ENCODE measurements around the gene PLVAP. TPM values are rescaled to one million over a fixed set of nuclear protein-coding genes. Genes with fewer than 3 reads are reported as not detected.

PLVAP gene
- total and polyA plus RNA-seq, 5 donors = 81.7 to 113 (median 105) TPM

DNA sequence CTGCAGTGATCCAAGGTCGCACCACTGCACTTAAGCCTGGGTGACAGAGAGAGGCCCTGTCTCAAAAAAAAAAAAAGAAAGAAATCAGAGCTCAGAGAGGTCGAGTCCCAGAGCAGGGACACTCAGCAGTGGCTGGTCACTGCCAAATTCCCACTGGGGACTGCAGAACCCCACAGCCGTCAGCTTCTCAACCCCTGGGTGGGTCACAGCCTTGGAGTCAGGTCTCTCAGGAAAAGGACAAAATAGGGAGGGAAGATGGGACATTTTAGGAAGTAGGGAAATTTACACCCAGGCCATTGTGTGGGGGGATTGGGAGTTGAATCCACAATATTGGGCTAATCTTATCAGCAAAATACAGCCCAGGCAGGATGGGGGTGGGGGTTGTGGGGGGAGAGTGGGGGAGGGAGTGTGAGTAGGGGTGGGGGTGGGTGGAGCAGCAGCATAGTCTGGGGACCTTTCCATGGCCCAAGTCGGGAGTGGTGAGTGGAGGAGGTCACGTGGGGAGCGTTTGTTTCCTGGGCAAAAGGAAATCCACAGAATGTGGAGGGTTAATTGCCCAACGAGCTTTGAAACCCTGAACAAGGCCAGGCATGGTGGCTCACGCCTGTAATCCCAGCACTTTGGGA lies 21.9 kb upstream of the PLVAP start:
- ATAC-seq (no peak), DNase-seq (peak in 1 of 3 donors; percentile 25)
- H3K4me1 ChIP-seq (ENCODE audit: control insufficient read depth, insufficient read depth, low read length) = no peaks in the 10 kb centered on the region
- intact Hi-C loops (cut with DNase I) = loop anchor here in 2 of 4 donors (10.0 kb wide), 3 partner anchors 56 to 104 kb away; partner anchors contain the start of gene NXNL1 (in 1 of the 2)
- 42% methylated on average over 8 of the region's 8 CpGs for WGBS
- H3K9me3 ChIP-seq (ENCODE audit: control insufficient read depth, low read length) = no peaks in the 10 kb centered on the region
- H3K27me3 ChIP-seq (ENCODE audit: control insufficient read depth, insufficient read depth) = no peaks in the 10 kb centered on the region
- no peak overlapping the region for H3K4me3 ChIP-seq (ENCODE audit: low read length)
- no peak overlapping the region for H3K27ac ChIP-seq (ENCODE audit: low read length)

DNA sequence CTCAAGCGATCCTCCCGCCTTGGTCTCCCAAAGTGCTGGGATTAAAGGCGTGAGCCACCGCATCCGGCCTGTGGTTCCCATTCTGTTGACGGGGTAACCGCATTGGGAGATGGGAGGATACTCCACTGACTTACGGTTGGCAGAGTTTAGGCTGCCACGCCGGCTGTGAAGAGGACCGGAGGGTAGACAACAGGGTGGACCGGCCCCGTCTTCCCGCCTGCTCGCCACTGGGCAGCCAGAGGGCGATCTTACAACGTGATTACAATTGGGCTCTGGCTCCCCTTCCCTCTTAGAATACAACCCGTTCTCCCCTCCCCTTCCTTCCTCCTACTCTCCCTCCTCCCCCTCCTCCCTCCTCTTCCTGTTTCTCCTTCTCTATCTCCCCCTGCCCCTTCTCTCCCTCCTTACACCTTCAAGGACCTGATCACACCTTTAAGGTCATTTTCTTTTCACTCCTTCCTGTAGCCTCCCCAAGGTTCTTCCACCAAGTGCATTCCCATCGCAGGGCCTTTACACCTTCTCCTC lies 17.8 kb upstream of the PLVAP start:
- ATAC-seq (peak; percentile 55 to 62), DNase-seq (peak; percentile 80 to 88 (median 85))
- Histone ChIP-seq H3K9me3 (ENCODE audit: control insufficient read depth, low read length) (no peaks in the 10 kb centered on the region), H3K27me3 (ENCODE audit: control insufficient read depth, insufficient read depth) (no peaks in the 10 kb centered on the region), H3K4me3 (ENCODE audit: low read length) (no peak overlapping the region), H3K4me1 (ENCODE audit: control insufficient read depth, insufficient read depth, low read length) (no peaks in the 10 kb centered on the region), H3K27ac (ENCODE audit: low read length) (no peak overlapping the region)
- WGBS = 18% methylated on average over 19 of the region's 19 CpGs
- intact Hi-C loops (cut with DNase I) = loop anchor here in 2 of 4 donors (10.0 kb wide), 3 partner anchors 60 to 100 kb away; partner anchors contain the start of gene NXNL1 (in 1 of the 2)

DNA sequence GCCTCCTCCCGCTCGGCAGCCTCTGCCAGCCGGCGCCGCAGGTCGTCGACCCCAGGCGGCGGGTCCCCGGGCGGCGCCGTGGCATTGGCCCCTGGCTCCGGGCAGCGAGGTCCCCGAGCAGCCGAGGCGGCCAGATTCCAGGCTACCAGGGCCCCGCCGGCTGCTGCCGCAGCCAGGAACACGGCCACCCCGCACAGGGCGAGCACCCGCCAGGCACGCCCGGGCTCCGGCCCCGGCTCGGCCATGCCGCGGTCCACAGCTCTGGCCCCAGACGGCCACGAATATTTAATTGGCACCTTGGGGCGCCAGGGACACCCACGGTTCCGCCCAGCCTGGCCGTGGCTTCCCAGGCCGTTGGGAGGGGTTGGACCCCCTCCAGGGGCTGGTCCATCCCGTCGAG lies 16.8 kb upstream of the PLVAP start, which contains the start of gene CCDC194:
Gene CCDC194 (minus strand): TSS at position 283 of the 400 bp plus-strand sequence. CDS start 38 bp downstream, at position 245.
- Histone ChIP-seq H3K4me1 (ENCODE audit: control insufficient read depth, insufficient read depth, low read length) (no peaks in the 10 kb centered on the region), H3K27ac (ENCODE audit: low read length) (no peak within 1 kb of the TSS), H3K27me3 (ENCODE audit: control insufficient read depth, insufficient read depth) (no peaks in the 10 kb centered on the region), H3K4me3 (ENCODE audit: low read length) (no peak within 1 kb of the TSS), H3K9me3 (ENCODE audit: control insufficient read depth, low read length) (no peaks in the 10 kb centered on the region)
- intact Hi-C loops (cut with DNase I) = loop anchor here in 2 of 4 donors (10.0 kb wide), 3 partner anchors 61 to 99 kb away; partner anchors contain the start of gene NXNL1 (in 1 of the 2)
- WGBS = 23% methylated on average over 41 of the region's 41 CpGs
- peak in 1 of 3 donors; percentile 48 for DNase-seq
- peak in 1 of 2 donors; percentile 11 for ATAC-seq

DNA sequence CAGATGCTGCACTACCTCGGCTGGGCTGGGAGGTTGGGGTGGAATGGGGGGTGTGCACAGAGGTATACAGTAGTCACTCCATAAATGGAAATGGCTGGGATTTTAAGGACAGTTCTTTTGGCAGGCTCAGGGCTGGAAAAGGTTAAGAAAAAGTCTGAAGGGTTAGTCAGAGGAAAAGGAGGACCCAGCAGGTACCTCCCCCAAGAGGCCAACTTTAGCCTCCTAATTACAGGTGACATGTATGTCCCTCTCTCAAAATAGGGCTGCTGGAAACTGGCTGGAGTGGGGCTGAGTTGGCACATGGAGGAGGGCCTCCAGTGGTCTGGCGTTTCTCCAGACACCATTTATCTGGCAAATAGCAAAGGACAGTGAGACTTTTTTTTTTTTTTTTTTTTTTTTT lies 15.9 kb upstream of the PLVAP start:
- 40% methylated on average over 2 of the region's 2 CpGs for WGBS
- H3K9me3 ChIP-seq (ENCODE audit: control insufficient read depth, low read length) = no peaks in the 10 kb centered on the region
- H3K4me3 ChIP-seq (ENCODE audit: low read length) = no peak overlapping the region
- H3K27ac ChIP-seq (ENCODE audit: low read length) = no peak overlapping the region
- H3K4me1 ChIP-seq (ENCODE audit: control insufficient read depth, insufficient read depth, low read length) = no peaks in the 10 kb centered on the region
- H3K27me3 ChIP-seq (ENCODE audit: control insufficient read depth, insufficient read depth) = no peaks in the 10 kb centered on the region
- intact Hi-C loops (cut with DNase I) = loop anchor here in 2 of 4 donors (10.0 kb wide), 3 partner anchors 62 to 98 kb away; partner anchors contain the start of gene NXNL1 (in 1 of the 2)
- ATAC-seq (no peak), DNase-seq (peak in 1 of 3 donors; percentile 30)

DNA sequence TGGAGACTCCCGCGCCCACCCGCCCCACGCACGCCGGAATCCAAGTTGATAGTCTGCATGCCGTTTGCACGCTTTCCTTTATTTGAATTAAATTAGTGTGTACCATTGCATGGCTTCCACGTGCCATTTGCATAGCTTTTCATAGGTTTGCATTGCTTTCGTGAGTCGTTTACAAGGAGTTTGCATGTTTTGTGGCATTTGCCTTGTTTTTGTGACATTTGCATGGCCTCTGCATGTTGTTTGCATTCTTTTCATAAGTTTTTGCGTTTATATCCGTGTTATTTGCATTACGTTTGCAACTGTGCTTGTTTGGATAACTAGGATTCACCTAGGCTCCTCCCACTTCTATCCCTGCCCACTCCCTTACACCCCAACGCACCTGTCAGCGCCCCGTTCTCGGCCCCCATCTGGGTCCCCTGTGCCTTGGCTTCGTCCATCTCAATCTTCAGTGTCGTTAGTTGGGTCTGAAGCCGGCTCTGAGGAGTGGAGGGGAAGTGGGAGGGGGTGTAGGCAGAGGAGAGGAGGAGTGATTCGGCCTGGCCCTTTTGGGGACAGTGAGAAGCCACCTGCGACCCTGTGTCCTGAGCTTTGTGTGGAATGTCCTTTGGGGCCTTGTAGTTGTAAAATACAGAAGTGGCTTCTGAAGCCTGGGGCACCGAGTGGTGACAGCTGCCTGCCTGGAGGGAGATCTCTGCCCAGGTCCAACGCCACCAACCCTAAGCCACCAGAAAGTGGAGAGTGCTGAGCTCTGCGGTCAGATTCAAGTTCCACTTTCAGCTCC lies 14.4 kb upstream of the PLVAP start:
- Histone ChIP-seq H3K9me3 (ENCODE audit: control insufficient read depth, low read length) (no peaks in the 10 kb centered on the region), H3K27me3 (ENCODE audit: control insufficient read depth, insufficient read depth) (no peaks in the 10 kb centered on the region), H3K4me1 (ENCODE audit: control insufficient read depth, insufficient read depth, low read length) (no peaks in the 10 kb centered on the region), H3K27ac (ENCODE audit: low read length) (no peak overlapping the region), H3K4me3 (ENCODE audit: low read length) (peak overlapping the region; percentile 35)
- DNase-seq = peak in 1 of 3 donors; percentile 31
- intact Hi-C loops (cut with DNase I) = loop anchor here in 2 of 4 donors (10.0 kb wide), 3 partner anchors 63 to 97 kb away; partner anchors contain the start of gene NXNL1 (in 1 of the 2)
- ATAC-seq = no peak
- 12% methylated on average over 26 of the region's 26 CpGs for WGBS

DNA sequence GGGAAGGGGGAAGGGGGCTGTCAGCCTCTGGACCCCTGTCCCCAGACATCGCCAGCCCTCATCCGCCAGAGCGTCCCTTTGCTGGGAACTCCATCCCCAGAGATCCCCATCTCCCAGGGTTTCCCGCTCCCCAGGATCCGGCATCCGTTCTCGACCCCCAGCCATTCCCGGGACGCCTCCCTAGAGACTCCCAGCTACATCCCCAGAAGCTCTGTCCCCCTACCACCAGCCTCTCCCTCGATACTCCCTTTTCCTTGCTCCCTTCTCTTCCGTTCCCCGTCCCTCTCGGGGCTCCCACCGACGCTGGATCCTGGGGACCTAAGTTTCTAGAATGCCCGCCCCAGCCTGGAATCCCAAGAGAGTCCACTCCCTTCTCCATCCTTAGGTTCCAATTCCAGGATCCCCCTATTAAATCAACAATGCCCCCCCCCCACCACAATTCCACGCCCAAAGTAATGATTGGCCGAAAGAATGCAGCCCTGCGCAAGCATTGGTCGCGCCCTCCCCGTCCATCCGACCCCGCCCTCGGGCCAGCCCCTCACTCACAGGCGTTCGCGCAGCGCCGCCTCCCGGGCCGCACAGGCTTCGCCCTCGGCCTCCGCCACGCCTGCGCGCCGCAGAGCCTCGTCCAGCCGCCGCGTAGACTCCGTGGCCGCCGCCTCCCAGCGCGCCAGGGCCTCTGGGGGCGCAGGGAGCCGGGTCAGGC lies 13.7 kb upstream of the PLVAP start:
- H3K27ac ChIP-seq (ENCODE audit: low read length) = no peak overlapping the region
- H3K27me3 ChIP-seq (ENCODE audit: control insufficient read depth, insufficient read depth) = no peaks in the 10 kb centered on the region
- WGBS = under 1% methylated on average over 50 of the region's 50 CpGs
- H3K4me1 ChIP-seq (ENCODE audit: control insufficient read depth, insufficient read depth, low read length) = no peaks in the 10 kb centered on the region
- intact Hi-C loops (cut with DNase I) = loop anchor here in 2 of 4 donors (10.0 kb wide), 3 partner anchors 64 to 96 kb away; partner anchors contain the start of gene NXNL1 (in 1 of the 2)
- ATAC-seq (peak; percentile 95 to 97), DNase-seq (peak; percentile 95 to 98 (median 97))
- H3K9me3 ChIP-seq (ENCODE audit: control insufficient read depth, low read length) = no peaks in the 10 kb centered on the region
- peak overlapping the region; percentile 42 for H3K4me3 ChIP-seq (ENCODE audit: low read length)

DNA sequence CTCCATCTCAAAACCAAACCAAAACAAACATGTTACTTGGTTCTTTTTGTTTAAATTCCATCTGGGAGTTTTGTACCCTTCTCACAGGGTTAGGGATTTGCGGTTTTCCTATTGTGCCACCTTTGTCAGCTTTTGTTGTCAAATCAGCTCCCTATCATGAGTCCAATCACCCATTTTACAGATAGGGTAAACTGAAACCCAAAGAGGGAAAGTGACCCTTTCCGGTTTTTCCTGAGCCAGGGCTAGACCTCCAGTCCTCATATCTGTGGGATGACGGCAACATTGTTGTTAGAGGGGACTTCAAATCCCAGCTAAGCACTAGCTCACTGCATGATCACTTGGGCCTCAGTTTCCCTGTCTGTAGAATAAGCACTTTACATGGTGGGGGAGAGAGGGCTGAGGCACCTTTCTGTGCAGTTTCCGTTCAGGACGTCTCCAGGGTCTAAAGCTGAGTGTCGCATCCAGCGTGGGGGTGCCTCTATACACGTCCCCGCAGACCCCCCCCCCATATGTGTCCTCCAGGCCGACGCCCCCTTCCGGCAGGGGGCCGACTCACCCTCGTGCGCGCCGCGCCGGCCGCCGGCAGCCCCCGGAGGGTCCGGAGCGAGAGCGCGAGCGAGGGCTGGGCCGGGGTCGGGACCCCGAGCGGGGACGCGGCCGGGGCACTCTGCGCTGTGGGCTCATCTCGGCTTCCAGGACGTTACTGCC lies 13.0 kb upstream of the PLVAP start:
- WGBS = 7% methylated on average over 37 of the region's 37 CpGs
- Histone ChIP-seq H3K4me3 (ENCODE audit: low read length) (peak overlapping the region; percentile 42), H3K27me3 (ENCODE audit: control insufficient read depth, insufficient read depth) (no peaks in the 10 kb centered on the region), H3K27ac (ENCODE audit: low read length) (no peak overlapping the region), H3K9me3 (ENCODE audit: control insufficient read depth, low read length) (no peaks in the 10 kb centered on the region), H3K4me1 (ENCODE audit: control insufficient read depth, insufficient read depth, low read length) (no peaks in the 10 kb centered on the region)
- ATAC-seq (no peak), DNase-seq (peak in 1 of 3 donors; percentile 58)
- intact Hi-C loops (cut with DNase I) = loop anchor here in 3 of 4 donors (5.0 to 10.0 kb wide), 4 partner anchors 43 to 95 kb away; partner anchors contain the start of gene NXNL1 (in 1 of the 3)

DNA sequence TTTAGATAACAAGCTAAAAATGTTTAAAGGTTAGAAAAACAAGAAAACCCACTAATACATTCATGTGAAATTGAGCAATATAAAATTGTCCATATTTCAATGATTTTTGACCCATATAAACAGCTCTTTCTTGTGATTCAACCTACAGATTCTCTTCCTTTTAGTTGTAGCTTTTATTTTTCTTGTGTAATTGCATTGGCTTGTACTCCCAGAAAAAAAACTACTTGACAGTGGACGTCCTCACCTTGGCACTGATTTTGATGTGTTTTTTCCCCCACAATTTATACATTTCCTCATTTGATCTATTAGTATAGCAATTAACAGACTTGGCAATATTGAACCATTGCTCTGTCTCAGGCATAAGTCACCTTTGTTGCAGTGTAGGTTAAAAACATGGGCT lies 12.1 kb upstream of the PLVAP start:
- Histone ChIP-seq H3K27me3 (ENCODE audit: control insufficient read depth, insufficient read depth) (no peaks in the 10 kb centered on the region), H3K9me3 (ENCODE audit: control insufficient read depth, low read length) (no peaks in the 10 kb centered on the region), H3K4me1 (ENCODE audit: control insufficient read depth, insufficient read depth, low read length) (no peaks in the 10 kb centered on the region), H3K4me3 (ENCODE audit: low read length) (no peak overlapping the region), H3K27ac (ENCODE audit: low read length) (no peak overlapping the region)
- DNase-seq = no peak
- intact Hi-C loops (cut with DNase I) = loop anchor here in 3 of 4 donors (5.0 to 10.0 kb wide), 2 partner anchors 42 to 94 kb away; no protein-coding TSS in a partner anchor
- WGBS = 55% methylated on average over 1 of the region's 1 CpG
- ATAC-seq = no peak

DNA sequence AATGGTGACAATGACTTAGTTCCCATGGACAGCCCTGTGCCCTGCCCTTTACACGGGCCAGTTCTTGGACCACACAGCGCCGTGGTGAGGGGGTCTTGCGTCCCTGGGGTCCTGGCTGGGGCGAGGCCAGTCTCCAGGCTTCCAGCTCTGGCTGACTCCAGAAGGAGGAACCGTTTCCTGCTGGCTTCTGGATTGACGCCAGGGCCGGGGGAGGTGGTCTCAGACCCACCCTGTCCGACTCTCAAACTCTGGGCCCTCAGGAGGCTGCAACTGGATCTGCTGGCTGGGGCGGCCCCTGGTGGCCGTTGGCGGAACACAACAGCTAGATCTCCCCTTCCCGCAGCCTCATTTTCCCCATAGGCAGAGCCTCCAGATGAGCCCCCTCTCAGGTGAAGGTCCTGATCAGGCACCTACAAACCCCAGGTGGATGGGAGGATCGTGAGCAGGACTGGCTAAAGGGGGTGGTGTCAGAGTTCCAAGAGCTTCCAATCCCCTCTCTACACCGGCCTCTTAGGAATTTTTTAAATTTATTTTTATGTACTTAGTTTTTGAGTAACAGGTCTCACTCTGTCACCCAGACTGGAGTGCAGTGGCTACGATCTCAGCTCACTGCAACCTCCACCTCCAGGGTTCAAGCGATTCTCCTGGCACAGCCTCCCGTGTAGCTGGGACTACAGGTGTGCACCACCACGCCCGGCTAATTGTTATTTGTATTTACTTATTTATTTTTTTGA lies 8.9 kb upstream of the PLVAP start:
- no peak overlapping the region for H3K27ac ChIP-seq (ENCODE audit: low read length)
- ATAC-seq = peak; percentile 48 to 77
- DNase-seq = peak; percentile 78 to 88 (median 88)
- H3K4me3 ChIP-seq (ENCODE audit: low read length) = no peak overlapping the region
- H3K9me3 ChIP-seq (ENCODE audit: control insufficient read depth, low read length) = no peaks in the 10 kb centered on the region
- no peaks in the 10 kb centered on the region for H3K27me3 ChIP-seq (ENCODE audit: control insufficient read depth, insufficient read depth)
- intact Hi-C loops (cut with DNase I) = loop anchor here in 3 of 4 donors (2.0 to 10.0 kb wide), 3 partner anchors 39 to 91 kb away; no protein-coding TSS in a partner anchor
- 30% methylated on average over 20 of the region's 20 CpGs for WGBS
- no peaks in the 10 kb centered on the region for H3K4me1 ChIP-seq (ENCODE audit: control insufficient read depth, insufficient read depth, low read length)

All from right cardiac atrium (tissue), 5 donors.